Trophoblast cell (in vitro differentiated cells and primary cell): ENCODE measurements around the gene NDC80.
A peak's percentile ranks its signal among the peaks of the same experiment; 100 is the strongest.

Experiments
- DNase-seq, 2 donors: peaks; one replicate each; pipeline ENCODE4 v3.0.0-alpha.2; 2016
- H2AFZ ChIP-seq: 2 replicates; pipeline ENCODE4 v1.6.1; 2013; ENCODE audit warnings: low read length, moderate library complexity, mild to moderate bottlenecking; ENCODE audit not compliant: insufficient read depth, poor library complexity
- H2AK5ac ChIP-seq: 2 replicates; pipeline ENCODE4 v1.6.1; 2013; ENCODE audit warnings: mild to moderate bottlenecking, low read length
- H2BK120ac ChIP-seq: 2 replicates; pipeline ENCODE4 v1.6.1; 2013; ENCODE audit warnings: low read length, mild to moderate bottlenecking, moderate library complexity; ENCODE audit not compliant: insufficient read depth, poor library complexity
- H2BK12ac ChIP-seq: 2 replicates; pipeline ENCODE4 v1.6.1; 2013; ENCODE audit warnings: mild to moderate bottlenecking, low read length, moderate library complexity
- H2BK5ac ChIP-seq: 2 replicates; pipeline ENCODE4 v1.6.1; 2013; ENCODE audit warnings: low read length, low read depth, moderate library complexity, mild to moderate bottlenecking; ENCODE audit not compliant: poor library complexity
- H3K14ac ChIP-seq: 2 replicates; pipeline ENCODE4 v1.6.1; 2013; ENCODE audit warnings: mild to moderate bottlenecking, low read length
- H3K18ac ChIP-seq: 2 replicates; pipeline ENCODE4 v1.6.1; 2013; ENCODE audit warnings: mild to moderate bottlenecking, low read length
- H3K23ac ChIP-seq: 2 replicates; pipeline ENCODE4 v1.6.1; 2013; ENCODE audit warnings: low read length
- H3K27ac ChIP-seq: 2 replicates; pipeline ENCODE4 v1.5.1; 2013; ENCODE audit warnings: low read depth, mild to moderate bottlenecking, inconsistent platforms, low read length, moderate library complexity
- H3K27me3 ChIP-seq: 2 replicates; pipeline ENCODE4 v1.6.1; 2013; ENCODE audit warnings: inconsistent platforms, mild to moderate bottlenecking, low read length, moderate library complexity; ENCODE audit not compliant: insufficient read depth
- H3K36me3 ChIP-seq, 2 experiments: 1 replicate in 1 of 2; 2 replicates in 1 of 2; pipeline ENCODE4 v1.6.1; 2013; ENCODE audit warnings: low read length in 2 of 2, mild to moderate bottlenecking in 2 of 2, moderate library complexity in 1 of 2; ENCODE audit not compliant: insufficient read depth in 2 of 2, control insufficient read depth in 1 of 2
- H3K4ac ChIP-seq: 2 replicates; pipeline ENCODE4 v1.6.1; 2013; ENCODE audit warnings: low read depth, mild to moderate bottlenecking, low read length, moderate library complexity
- H3K4me1 ChIP-seq, 2 experiments: 1 replicate in 1 of 2; 2 replicates in 1 of 2; pipeline ENCODE4 v1.6.1; 2013; ENCODE audit warnings: low read length in 2 of 2, mild to moderate bottlenecking in 2 of 2, moderate library complexity in 1 of 2; ENCODE audit not compliant: insufficient read depth in 2 of 2, control insufficient read depth in 1 of 2
- H3K4me2 ChIP-seq: 2 replicates; pipeline ENCODE4 v1.6.1; 2013; ENCODE audit warnings: inconsistent platforms, mild to moderate bottlenecking, low read length, moderate library complexity
- H3K4me3 ChIP-seq: 2 replicates; pipeline ENCODE4 v1.5.1; 2013; ENCODE audit warnings: mild to moderate bottlenecking, low read depth, low read length, inconsistent platforms
- H3K79me1 ChIP-seq: one replicate; pipeline ENCODE4 v1.6.1; 2013; ENCODE audit warnings: low read length
- H3K79me2 ChIP-seq: 2 replicates; pipeline ENCODE4 v1.6.1; 2013; ENCODE audit warnings: low read length, mild to moderate bottlenecking; ENCODE audit not compliant: control insufficient read depth, insufficient read depth, poor library complexity
- H3K9ac ChIP-seq: 2 replicates; pipeline ENCODE4 v1.6.1; 2013; ENCODE audit warnings: mild to moderate bottlenecking, low read length
- H3K9me3 ChIP-seq: 2 replicates; pipeline ENCODE4 v1.6.1; 2013; ENCODE audit warnings: low read depth, mild to moderate bottlenecking, control low read depth, inconsistent platforms, low read length; ENCODE audit not compliant: insufficient read depth
- H4K12ac ChIP-seq: 2 replicates; pipeline ENCODE4 v1.6.1; 2013; ENCODE audit warnings: low read depth, mild to moderate bottlenecking, low read length, moderate library complexity
- H4K8ac ChIP-seq: 2 replicates; pipeline ENCODE4 v1.6.1; 2013; ENCODE audit warnings: low read depth, mild to moderate bottlenecking, low read length, moderate library complexity
- H4K91ac ChIP-seq: one replicate; pipeline ENCODE4 v1.6.1; 2013; ENCODE audit warnings: low read depth, mild to moderate bottlenecking, low read length, moderate library complexity
- WGBS: extraction: QIAGEN DNeasy Blood & Tissue Kit; methylation state at CpG from one replicate; pipeline ENCODE4 v1.1.7; 2013; ENCODE audit warnings: missing lambda C conversion rate; ENCODE audit not compliant: insufficient read length, insufficient coverage; ENCODE audit errors: extremely low coverage; 5-methylcytosine and 5-hydroxymethylcytosine counted together

The NDC80 gene

GRCh38 chr18:2610549-2610948 lies 39.2 kb downstream of the NDC80 start:
- H3K27me3 ChIP-seq: no peaks in the 10 kb centered on the region
- no peak overlapping the region for H3K18ac ChIP-seq
- no peak overlapping the region for H3K9ac ChIP-seq
- H3K4me2 ChIP-seq: no peak overlapping the region
- H3K4ac ChIP-seq: no peak overlapping the region
- H2AK5ac ChIP-seq: no peak overlapping the region
- no peak overlapping the region for H3K23ac ChIP-seq
- H2BK5ac ChIP-seq: no peak overlapping the region
- no peaks in the 10 kb centered on the region for H3K9me3 ChIP-seq
- H2BK12ac ChIP-seq: no peak overlapping the region
- peaks cover 9 to 12% of the 10 kb centered on the region in 2 experiments for H3K36me3 ChIP-seq
- H3K4me1 ChIP-seq: no peaks in the 10 kb centered on the region
- no peak overlapping the region for H2AFZ ChIP-seq
- H4K8ac ChIP-seq: no peak overlapping the region
- no peak overlapping the region for H3K4me3 ChIP-seq
- no peak overlapping the region for H4K12ac ChIP-seq
- no peak overlapping the region for H4K91ac ChIP-seq
- no peaks in the 10 kb centered on the region for H3K79me2 ChIP-seq
- H3K79me1 ChIP-seq: no peaks in the 10 kb centered on the region
- H2BK120ac ChIP-seq: no peak overlapping the region
- no peak overlapping the region for H3K27ac ChIP-seq
- WGBS: no CpG with 5 or more reads among the region's 5 CpGs
- DNase-seq: no peak
- no peak overlapping the region for H3K14ac ChIP-seq

- Histone ChIP-seq H3K27me3 (no peaks in the 10 kb centered on the region), H4K91ac (no peak overlapping the region), H3K36me3 (peaks cover 9 to 12% of the 10 kb centered on the region in 2 experiments), H3K4me2 (no peak overlapping the region), H2AFZ (no peak overlapping the region), H4K12ac (no peak overlapping the region), H3K9me3 (no peaks in the 10 kb centered on the region), H2BK5ac (no peak overlapping the region), H4K8ac (no peak overlapping the region), H2AK5ac (no peak overlapping the region), H3K4ac (no peak overlapping the region), H3K14ac (no peak overlapping the region), H2BK12ac (no peak overlapping the region), H3K18ac (no peak overlapping the region), H3K4me1 (no peaks in the 10 kb centered on the region), H3K79me2 (no peaks in the 10 kb centered on the region), H3K27ac (no peak overlapping the region), H3K79me1 (no peaks in the 10 kb centered on the region), H2BK120ac (no peak overlapping the region), H3K23ac (no peak overlapping the region), H3K4me3 (no peak overlapping the region), H3K9ac (no peak overlapping the region)
- WGBS: no CpG with 5 or more reads among the region's 1 CpG
- no peak for DNase-seq
Measured at GRCh38 chr18:2612996-2613395, 41.6 kb downstream of the NDC80 start.

- no peak overlapping the region for H4K8ac ChIP-seq
- H3K79me1 ChIP-seq: no peaks in the 10 kb centered on the region
- H3K23ac ChIP-seq: no peak overlapping the region
- no peak overlapping the region for H3K4ac ChIP-seq
- no CpG with 5 or more reads among the region's 4 CpGs for WGBS
- no peak overlapping the region for H3K14ac ChIP-seq
- no peak overlapping the region for H4K12ac ChIP-seq
- no peak overlapping the region for H2AK5ac ChIP-seq
- H3K36me3 ChIP-seq: peaks cover 2 to 4% of the 10 kb centered on the region in 2 experiments
- H3K4me1 ChIP-seq: no peaks in the 10 kb centered on the region
- no peak overlapping the region for H2BK120ac ChIP-seq
- no peak overlapping the region for H3K4me2 ChIP-seq
- H3K27ac ChIP-seq: no peak overlapping the region
- no peak overlapping the region for H3K18ac ChIP-seq
- no peaks in the 10 kb centered on the region for H3K79me2 ChIP-seq
- no peaks in the 10 kb centered on the region for H3K9me3 ChIP-seq
- H2BK12ac ChIP-seq: no peak overlapping the region
- no peaks in the 10 kb centered on the region for H3K27me3 ChIP-seq
- H2BK5ac ChIP-seq: no peak overlapping the region
- H3K9ac ChIP-seq: no peak overlapping the region
- no peak overlapping the region for H2AFZ ChIP-seq
- H3K4me3 ChIP-seq: no peak overlapping the region
- no peak for DNase-seq
- H4K91ac ChIP-seq: no peak overlapping the region
Measured at GRCh38 chr18:2617401-2617998, 46.1 kb downstream of the NDC80 start.

- no peak overlapping the region for H3K4me3 ChIP-seq
- H2BK12ac ChIP-seq: no peak overlapping the region
- H3K23ac ChIP-seq: no peak overlapping the region
- H4K91ac ChIP-seq: no peak overlapping the region
- H3K4me1 ChIP-seq: no peaks in the 10 kb centered on the region
- no peak overlapping the region for H3K4ac ChIP-seq
- no peak overlapping the region for H2BK5ac ChIP-seq
- no peak overlapping the region for H2AFZ ChIP-seq
- no peak overlapping the region for H4K8ac ChIP-seq
- H3K4me2 ChIP-seq: no peak overlapping the region
- no CpG with 5 or more reads among the region's 4 CpGs for WGBS
- no peak overlapping the region for H4K12ac ChIP-seq
- no peaks in the 10 kb centered on the region for H3K79me2 ChIP-seq
- no peak overlapping the region for H2BK120ac ChIP-seq
- no peak overlapping the region for H3K27ac ChIP-seq
- no peaks in the 10 kb centered on the region for H3K9me3 ChIP-seq
- H2AK5ac ChIP-seq: no peak overlapping the region
- H3K27me3 ChIP-seq: no peaks in the 10 kb centered on the region
- peak in 1 of 2 donors; percentile 41 for DNase-seq
- H3K79me1 ChIP-seq: no peaks in the 10 kb centered on the region
- no peak overlapping the region for H3K18ac ChIP-seq
- H3K36me3 ChIP-seq: peaks cover 2 to 4% of the 10 kb centered on the region in 2 experiments
- no peak overlapping the region for H3K14ac ChIP-seq
- H3K9ac ChIP-seq: no peak overlapping the region
Measured at GRCh38 chr18:2618009-2618408, 46.7 kb downstream of the NDC80 start.
